ENCODE data around the gene PAPSS1.
"Not testable (repeated sequence)": the region's sequence is repeated elsewhere in the genome, so short reads cannot be mapped to it uniquely, and the experiment has no call there.

The PAPSS1 gene

DNA sequence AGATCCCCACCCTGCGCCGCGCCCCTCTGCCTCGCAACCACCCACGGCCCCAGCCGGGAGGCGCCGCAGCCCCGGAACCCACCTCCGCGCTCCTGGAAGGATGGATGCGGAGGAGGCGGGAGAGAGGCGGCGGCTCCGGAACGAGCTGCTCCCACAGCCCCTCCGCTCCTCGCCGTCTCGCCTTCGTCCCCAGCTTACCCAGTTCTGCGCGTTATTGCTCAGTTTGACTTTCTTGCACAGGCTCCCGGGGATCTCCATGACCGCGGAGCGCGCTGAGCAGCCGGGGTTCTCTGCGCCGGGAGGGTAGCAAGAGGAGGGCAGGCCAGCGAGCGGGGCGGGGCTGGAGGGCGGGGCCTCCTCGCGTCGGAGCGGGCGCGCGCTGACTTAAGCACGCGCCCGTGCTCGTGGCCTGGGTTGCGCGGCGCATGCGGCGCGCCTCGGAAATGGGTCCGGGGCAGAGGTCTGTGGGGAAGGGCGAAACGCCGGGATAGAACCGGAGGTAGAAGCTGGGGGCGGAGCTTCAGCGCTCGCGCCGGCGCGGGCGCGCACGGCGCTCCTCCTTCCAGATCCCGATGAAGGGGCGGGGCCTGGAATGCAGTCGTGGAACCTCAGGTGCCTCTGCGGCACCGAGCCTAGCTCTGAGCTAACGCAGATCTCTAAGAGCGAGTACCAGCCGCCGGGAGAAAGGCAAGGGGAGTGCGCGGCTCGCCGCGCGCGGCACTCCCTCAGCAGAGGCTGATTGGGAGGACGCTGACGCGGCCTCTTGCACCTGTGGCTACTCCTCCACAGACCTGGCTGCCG lies at the start of gene PAPSS1:
PAPSS1 (minus strand) TSS at position 313 of the 801 bp plus-strand sequence; CDS start at position 258, 55 bp downstream.
- H3K27ac ChIP-seq, result peak within 1 kb of the TSS; percentile 89
- peak; percentile 87 for DNase-seq (ENCODE audit: low read depth, low spot score)

DNA sequence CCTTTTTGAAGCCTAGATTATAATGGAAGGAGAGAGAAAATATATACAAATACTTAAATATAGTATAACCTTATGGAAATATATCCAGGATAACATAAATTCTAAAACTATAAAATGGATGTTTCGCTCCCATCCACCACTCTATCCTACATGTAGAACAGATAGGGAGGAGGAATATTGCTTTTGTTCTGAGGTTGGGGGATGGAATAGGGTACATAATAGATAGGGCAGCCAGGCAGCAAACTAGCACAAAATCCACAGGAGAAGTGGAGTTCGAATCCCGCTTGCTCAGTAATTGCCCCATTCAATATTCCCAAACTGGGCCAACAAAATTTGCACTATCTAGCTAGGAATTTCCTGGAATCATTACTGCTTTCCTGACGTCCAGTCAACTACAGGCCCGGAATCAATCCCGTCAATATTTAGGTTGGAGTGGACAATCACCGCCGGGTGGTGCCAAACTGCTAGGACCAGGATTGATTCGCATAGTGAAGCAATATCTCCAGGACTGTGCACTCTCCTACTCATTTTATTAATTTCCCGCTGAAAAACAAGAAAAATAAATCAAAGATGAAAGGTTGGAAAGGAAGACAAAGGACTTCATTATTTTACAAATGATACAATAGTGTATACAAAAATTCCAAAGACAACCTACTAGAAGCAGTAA lies 40.4 kb upstream of the PAPSS1 start:
- no peak for DNase-seq (ENCODE audit: low read depth, low spot score)
- H3K27ac ChIP-seq, result no peak overlapping the region

DNA sequence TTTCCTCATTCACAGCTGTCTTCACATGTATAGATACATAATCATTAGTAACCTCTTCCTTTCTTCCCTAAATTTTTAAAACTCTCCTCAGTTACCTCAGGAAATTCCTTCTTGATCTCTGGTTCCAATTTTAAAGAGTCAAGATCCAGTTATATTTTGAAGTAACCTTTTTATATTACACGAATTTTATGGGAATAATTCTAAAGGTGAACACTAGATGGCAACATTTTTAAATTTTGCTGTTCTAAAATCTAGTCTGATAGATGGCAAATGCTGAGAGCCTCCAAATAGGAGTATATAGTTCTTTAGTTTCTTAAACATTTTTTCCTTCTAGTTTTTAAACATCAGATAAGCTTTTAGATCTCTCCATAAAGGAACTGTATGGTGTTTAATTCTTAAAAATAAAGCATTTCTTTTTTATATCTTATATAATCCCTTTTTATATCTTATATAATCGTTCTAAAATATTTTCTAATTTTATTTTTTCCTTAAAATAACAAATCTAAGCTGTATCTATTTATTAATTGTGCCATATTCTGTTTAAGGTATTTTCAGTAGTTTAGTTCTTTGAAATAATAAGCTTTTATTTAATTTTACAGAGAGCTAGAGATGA lies 37.9 kb upstream of the PAPSS1 start:
- no peak overlapping the region for H3K27ac ChIP-seq
- no peak for DNase-seq (ENCODE audit: low read depth, low spot score)

DNA sequence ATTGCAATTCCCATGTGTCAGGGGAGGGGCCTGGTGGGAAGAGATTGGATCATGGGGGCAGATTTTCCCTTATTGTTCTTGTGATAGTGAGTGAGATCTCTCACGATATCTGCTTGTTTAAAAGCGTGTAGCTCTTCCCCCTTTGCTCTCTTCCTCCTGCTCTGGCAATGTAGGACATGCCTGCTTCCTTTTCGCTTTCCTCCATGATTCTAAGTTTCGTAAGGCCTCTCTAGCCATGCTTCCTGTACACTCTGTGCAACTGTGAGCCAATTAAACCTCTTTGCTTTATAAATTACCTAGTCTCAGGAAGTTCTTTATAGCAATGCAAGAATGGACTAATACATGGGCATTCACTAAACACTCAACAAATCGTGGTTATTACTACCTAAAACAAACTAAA lies 37.2 kb upstream of the PAPSS1 start:
- no peak for DNase-seq (ENCODE audit: low read depth, low spot score)
- H3K27ac ChIP-seq, result no peak overlapping the region

DNA sequence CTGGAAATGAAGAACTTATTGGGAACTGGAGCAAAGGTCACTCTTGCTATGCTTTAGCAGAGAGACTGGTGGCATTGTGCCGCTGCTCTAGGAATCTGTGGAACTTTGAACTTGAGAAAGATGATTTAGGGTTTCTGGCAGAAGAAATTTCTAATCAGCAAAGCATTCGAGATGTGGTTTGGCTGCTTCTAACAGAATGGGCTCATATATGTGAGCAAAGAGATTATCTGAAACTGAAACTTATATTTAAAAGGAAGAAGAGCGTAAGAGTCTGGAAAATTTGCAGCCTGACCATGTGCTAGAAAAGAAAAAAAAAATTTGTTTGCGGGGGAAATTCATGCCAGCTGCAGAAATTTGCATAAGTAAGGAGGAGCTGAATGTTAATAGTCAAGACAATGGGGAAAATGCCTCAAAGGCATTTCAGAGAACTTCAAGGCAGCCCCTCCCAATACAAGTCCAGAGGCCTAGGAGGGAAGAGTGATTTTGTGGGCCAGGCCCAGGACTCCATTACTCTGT lies 35.9 kb upstream of the PAPSS1 start:
- no peak for DNase-seq (ENCODE audit: low read depth, low spot score)
- H3K27ac ChIP-seq, result no peak overlapping the region

DNA sequence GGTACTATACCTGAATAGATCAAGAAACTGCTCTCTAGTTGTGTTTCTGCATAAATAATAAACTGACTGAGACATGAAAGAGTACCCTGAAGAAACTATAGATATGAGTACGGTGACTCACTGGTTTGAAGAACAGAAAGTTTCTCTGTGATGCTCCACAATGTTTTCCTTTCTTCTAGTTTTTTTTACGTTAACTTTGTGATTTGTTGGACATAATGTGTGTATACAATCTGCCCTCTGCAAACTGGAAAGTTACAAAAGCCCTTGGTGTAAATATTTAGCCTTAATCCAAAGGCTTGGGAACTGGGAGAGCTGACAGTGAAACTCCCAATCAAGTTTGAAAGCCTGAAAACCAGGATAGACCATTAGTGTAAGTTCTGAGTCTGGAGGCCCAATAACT lies 31.6 kb upstream of the PAPSS1 start:
- no peak overlapping the region for H3K27ac ChIP-seq
- no peak for DNase-seq (ENCODE audit: low read depth, low spot score)

DNA sequence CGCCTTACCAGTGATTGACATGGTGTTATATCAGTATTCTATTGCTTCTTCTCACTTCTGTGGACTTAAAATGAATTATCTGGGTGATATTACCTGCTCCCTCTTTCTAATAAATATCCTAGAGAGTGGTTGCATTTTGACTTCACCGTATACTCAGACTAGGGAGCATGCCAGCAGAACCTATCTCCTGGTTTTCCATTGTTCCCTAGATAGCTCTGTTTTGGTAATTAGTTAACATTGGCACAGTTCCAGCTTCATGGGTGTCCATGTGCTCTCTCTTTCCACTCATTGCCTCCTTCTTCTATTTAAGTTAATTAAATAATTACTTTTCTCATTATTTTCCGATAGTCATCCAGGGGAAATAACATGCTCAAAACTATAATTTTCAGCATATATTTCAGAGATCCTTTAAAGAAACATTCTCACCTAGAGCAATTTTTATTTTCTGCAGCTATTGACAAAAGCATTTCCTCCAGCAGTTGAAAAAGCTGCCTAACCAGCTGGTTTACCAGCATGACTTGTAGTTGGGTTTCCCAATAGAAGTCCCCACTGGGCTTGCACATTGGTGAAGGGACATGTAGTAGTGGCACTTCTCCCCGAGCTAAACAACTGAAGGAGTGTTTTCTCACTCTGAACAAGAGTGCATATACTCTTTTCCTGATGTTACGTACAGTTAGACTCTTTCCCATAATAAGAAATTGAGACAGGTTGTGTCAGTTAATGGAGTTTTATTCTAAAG lies 27.9 kb upstream of the PAPSS1 start:
- DNase-seq (ENCODE audit: low read depth, low spot score), result no peak
- no peak overlapping the region for H3K27ac ChIP-seq

DNA sequence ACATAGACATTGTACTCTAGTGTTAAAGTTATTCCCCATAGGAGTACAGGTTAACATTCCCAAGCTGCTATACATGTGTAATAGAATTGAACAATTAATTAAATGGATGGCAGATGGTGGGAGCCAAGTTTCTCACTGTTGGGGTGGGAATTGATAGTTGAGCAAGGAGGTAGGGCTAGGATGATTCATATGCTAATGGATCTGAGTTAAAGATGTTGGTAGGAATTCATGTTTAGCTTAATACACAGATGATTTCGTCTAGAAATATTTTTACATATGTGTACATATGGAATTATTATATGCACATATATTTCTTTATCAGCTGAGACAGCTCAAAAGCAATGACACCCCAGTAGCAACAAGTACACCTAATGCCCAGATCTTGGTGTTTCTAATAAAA lies 26.1 kb upstream of the PAPSS1 start:
- H3K27ac ChIP-seq, result no peak overlapping the region
- DNase-seq (ENCODE audit: low read depth, low spot score), result no peak

DNA sequence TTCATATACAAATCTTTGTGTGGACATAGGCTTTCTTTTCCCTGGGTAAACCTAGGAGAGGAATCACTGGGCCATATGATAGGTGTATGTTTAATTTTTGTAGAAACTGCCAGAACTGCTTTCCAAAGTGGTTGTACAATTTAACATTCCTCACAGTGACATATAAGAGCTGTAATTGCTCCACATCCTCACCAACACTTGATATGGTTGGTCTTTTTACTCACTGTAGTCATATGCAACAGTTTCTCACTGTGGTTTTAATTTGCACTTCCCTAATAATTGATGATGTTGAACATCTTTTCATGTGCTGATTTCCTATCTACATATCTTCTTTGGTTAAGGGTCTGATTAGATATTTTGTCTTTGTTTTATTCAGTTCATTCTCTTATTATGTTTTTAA lies 24.5 kb upstream of the PAPSS1 start:
- no peak overlapping the region for H3K27ac ChIP-seq
- no peak for DNase-seq (ENCODE audit: low read depth, low spot score)

DNA sequence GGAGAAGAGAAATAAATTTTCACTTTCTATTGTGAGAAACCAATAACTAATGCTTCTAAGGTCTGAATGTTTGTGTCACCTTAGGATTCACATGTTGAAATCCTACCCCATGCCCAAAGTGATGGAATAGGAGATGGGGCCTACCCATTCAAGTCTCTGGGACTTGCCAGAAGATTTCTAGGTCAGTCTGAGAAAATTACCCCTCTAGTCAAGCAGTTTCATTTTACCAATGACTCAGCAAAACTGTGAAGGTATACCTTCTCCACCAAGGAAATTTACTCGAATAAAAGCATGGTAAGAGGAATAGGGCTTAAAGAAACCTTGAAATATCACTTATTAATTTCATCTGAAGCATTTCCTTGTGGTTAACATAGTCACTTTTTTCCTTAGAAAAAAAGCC lies 23.5 kb upstream of the PAPSS1 start:
- no peak for DNase-seq (ENCODE audit: low read depth, low spot score)
- H3K27ac ChIP-seq, result peak overlapping the region; percentile 14

DNA sequence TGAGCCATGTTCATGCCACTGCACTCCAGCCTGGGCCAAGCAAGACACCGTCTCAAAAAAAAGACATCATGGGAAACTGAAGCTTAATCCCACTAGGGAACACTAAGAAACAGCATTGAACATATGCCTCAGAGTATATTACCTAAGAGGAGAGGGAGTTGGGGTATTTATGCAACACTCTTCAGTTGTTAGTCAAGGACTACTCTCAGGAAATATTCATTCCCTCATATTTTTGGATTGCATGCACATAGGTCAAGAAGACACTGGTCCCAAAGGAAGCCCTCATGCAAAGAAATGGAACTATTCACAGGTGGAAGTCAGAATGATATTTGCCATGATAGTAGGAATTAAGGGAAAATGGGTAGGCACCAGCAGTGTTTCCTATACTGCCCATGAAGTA lies 22.8 kb upstream of the PAPSS1 start:
- no peak for DNase-seq (ENCODE audit: low read depth, low spot score)
- no peak overlapping the region for H3K27ac ChIP-seq

DNA sequence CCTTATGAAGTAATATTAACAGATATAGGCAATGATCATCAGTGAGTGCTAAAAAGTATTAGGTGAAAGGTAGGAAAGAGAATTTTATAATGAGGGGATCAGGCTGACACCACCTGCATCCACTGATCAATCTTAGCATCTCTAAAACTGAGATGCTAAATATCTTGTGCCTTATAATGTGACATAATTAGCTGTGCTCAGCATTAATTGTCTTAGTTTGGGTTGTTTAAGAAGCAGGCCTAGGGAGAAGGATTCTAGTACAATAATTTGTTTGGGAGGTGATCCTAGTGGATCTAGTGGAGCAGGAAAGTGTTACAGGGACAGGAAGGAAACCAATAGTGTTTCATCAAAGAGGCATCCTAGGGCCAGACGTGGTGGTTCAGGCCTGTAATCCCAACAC lies 22.2 kb upstream of the PAPSS1 start:
- no peak overlapping the region for H3K27ac ChIP-seq
- DNase-seq (ENCODE audit: low read depth, low spot score), result no peak

DNA sequence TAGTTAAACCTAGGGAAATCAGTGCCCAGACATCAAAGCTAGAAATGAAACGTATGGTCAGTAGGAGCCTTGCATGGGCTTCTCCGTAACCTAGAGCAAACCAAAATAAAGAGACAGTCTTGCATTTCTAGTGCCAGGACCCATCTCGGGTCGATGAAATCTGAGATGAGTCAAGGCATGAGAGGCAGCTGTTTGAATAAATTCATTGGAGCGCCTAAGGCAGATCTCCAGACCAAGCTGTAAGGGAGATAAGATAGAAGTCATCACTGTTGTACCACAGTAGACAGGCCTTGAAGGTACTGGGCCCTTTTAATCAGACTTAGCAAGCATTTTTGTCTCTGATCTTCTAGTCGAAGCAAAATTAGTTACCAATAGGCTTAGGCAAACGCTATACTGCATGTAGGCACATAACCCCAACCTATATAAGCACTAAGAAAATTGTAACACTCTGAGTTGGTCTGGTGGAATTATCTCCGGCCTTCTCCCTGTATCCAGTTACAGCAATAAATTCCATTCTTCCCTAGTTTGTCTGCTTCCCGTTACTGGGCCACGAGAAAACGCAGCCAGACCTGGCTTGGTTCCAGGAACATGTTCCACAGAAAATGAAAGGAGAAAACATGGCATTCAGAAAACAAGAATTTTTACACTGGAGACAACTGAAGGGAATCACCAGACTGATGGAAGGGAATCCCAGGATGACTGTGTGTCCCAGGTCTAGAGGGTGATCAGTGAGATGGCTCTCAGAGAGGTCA lies 21.1 kb upstream of the PAPSS1 start:
- DNase-seq (ENCODE audit: low read depth, low spot score), result no peak
- H3K27ac ChIP-seq, result no peak overlapping the region

DNA sequence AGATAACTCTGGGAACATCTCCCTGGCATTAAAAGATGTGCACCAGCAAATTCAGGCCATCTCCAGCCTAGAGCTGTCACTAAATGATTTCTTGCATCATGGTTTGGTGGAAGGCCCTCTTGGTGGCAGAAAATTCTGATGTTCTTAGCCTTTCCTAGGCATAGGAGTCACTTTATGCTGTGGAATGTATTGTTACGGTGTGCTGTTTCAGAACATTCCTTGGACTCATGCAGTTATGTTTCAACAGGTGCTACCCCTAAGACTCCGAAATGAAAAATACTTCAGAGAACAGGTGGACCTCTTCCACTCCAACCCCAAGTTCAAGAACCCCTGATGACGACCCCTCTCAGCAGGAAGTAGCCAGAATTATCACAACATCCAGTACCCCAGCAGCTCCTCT lies 20.3 kb upstream of the PAPSS1 start:
- H3K27ac ChIP-seq, result no peak overlapping the region
- no peak for DNase-seq (ENCODE audit: low read depth, low spot score)

DNA sequence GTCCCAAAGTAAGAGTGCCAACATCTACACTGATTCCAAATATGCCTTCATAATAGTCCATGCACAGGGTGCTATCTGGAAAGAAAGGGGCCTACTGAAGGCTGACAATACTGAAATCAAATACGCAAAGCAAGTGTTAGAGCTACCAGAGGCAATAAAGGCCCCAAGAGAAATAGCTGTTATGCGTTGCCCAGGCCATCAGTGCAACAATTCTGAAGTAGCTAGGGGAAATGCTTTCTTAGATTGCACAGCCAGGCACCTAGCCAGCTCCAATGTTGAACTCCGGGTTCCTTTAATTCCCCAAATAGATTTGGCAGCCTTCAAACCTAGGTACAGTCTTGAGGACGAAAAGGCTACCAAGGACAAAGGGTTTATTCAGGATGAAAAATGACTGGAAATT lies 17.4 kb upstream of the PAPSS1 start:
- no peak for DNase-seq (ENCODE audit: low read depth, low spot score)
- no peak overlapping the region for H3K27ac ChIP-seq

DNA sequence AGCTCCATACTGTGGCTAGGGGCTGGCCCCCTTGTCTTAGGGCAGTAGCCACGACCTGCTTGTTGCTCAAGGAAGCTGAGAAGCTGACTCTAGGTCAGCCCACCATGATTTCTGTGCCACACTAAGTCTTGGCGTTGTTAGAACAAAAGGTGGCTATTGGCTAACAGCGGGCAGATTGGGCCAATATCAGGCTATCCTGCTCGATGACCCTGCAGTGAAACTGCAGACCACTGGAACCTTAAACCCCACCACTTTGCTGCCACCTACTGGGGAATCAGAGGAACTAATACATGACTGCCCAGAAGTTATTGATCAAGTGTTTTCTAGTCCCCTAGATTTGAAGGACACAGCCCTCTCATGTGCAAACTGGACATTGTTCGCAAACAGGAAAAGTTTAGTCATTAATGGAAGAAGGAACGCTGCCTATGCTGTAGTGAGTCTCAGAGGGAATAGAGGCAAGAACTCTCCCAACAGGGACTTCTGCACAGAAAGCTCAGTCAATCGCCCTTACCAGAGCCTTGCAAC lies 17.0 kb upstream of the PAPSS1 start:
- H3K27ac ChIP-seq, result no peak overlapping the region
- no peak for DNase-seq (ENCODE audit: low read depth, low spot score)

DNA sequence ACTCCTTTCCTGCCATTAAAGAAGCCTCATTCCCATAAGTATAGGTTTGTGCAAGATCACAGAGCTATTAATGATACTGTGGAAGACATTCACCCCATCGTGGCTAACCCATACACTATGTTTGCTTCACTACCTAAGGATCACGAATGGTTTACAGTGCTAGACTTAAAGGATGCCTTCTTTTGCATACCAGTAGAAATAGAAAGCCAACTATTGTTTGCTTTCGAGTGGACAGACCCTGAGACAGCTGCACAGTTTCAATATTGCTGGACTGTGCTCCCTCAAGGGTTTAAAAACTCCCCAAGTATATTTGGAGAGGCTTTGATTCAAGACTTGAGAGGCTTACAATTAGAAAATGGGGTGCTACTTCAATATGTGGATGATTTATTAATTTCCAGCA lies 16.0 kb upstream of the PAPSS1 start:
- H3K27ac ChIP-seq, result no peak overlapping the region
- DNase-seq (ENCODE audit: low read depth, low spot score), result no peak

DNA sequence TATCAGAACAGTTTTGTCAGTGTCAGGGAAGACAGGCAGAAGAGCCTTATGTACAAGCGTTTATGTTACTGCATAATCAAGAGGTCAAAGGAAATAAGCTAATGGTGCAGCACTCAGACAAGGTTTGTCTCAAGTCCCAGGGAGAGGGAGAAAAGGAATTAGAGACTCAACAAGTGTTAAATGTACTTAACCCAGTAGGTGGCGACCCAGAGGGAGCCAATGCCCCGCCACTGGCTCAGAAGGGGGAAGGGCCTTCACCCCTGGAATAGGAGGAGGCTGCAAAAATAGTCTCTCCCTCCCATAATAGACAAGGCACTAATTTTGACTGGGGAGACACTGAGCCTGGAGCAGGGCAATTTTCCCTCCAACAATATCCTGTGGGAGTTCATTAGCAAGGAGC lies 14.1 kb upstream of the PAPSS1 start:
- DNase-seq (ENCODE audit: low read depth, low spot score), result no peak
- no peak overlapping the region for H3K27ac ChIP-seq

DNA sequence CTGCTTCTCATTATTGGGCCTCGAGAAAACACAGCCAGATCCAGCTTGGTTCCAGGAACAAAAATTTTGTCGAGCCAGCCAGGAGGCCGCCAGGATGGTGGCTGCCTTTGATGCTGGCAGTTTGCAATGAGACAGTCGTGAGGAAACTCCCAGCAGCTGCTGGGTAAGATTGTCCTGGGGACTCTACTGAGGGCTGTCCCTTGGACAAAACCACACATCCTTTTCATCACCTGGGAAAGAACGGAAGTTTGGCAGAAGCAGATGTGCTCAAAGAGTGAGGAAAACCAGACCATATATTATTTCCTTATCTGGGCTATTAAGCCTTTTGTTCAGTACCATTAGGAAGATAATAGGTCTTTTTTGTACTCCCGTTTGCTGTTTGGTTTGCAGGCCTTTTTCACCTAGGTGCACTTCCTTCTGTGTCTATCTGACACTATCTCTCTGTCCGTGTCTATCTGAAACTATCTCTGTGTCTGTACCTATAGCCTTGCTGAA lies 13.4 kb upstream of the PAPSS1 start:
- DNase-seq (ENCODE audit: low read depth, low spot score), result no peak

DNA sequence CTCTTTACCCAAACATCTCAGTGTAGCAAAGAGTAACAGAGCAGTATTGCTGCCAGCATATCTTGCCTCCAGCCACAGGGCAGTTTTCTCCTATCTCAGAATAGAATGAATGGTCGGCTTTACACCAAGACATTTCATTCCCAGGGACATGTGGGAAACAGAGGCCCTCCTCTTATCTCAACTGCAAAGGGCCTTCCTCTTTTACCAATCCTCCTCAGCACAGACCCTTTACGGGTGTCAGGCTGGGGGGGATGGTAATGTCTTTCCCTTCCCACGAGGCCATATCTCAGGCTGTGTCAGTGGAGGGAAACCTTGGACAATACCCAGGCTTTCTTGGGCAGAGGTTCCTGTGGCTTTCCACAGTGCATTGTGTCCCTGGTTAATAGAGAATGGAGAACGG lies 9.0 kb upstream of the PAPSS1 start:
- not testable (repeated sequence) for H3K27ac ChIP-seq; DNase-seq (ENCODE audit: low read depth, low spot score)

More for the DNA sequence above, 13.4 kb upstream of the PAPSS1 start:
- H3K27ac ChIP-seq, result no peak overlapping the region

Measured in epithelial cell of prostate (primary cell).